Measurements from ENCODE around the gene DLGAP1.

Gene DLGAP1

GRCh38 chr18:4374564-4374963 is 80.5 kb downstream of the DLGAP1 start:
- TF ChIP-seq ZFP3 (CRISPR knock-in tag; IDR thresholded peaks at IDR 0.05) (no peak), ISL1 (CRISPR knock-in tag; IDR thresholded peaks at IDR 0.05) (no peak), TCF4 (CRISPR knock-in tag; IDR thresholded peaks at IDR 0.05; ENCODE audit: borderline replicate concordance) (no peak), GLIS3 (CRISPR knock-in tag; IDR thresholded peaks at IDR 0.05) (no peak), RARB (CRISPR knock-in tag; IDR thresholded peaks at IDR 0.05) (no peak), ZNF8 (CRISPR knock-in tag; IDR thresholded peaks at IDR 0.05) (no peak), SNAI2 (CRISPR knock-in tag; IDR thresholded peaks at IDR 0.05) (no peak)
- no peak for ATAC-seq

- TF ChIP-seq ZFP3 (CRISPR knock-in tag; IDR thresholded peaks at IDR 0.05) (no peak), BACH2 (CRISPR knock-in tag; IDR thresholded peaks at IDR 0.05; ENCODE audit: borderline replicate concordance) (no peak), PPARA (CRISPR knock-in tag; IDR thresholded peaks at IDR 0.05; ENCODE audit: borderline replicate concordance) (no peak), ESRRG (CRISPR knock-in tag; IDR thresholded peaks at IDR 0.05) (no peak), ZNF565 (CRISPR knock-in tag; conservative IDR thresholded peaks at IDR 0.05; ENCODE audit: low read depth) (no peak), TOX (CRISPR knock-in tag; IDR thresholded peaks at IDR 0.05; ENCODE audit: borderline replicate concordance) (no peak), PATZ1 (CRISPR knock-in tag; IDR thresholded peaks at IDR 0.05; ENCODE audit: borderline replicate concordance) (no peak), OSR1 (CRISPR knock-in tag; IDR thresholded peaks at IDR 0.05) (no peak), RARB (CRISPR knock-in tag; IDR thresholded peaks at IDR 0.05) (no peak), CSRNP3 (CRISPR knock-in tag; IDR thresholded peaks at IDR 0.05) (no peak), ZNF70 (CRISPR knock-in tag; IDR thresholded peaks at IDR 0.05) (no peak), ARNTL (CRISPR knock-in tag; IDR thresholded peaks at IDR 0.05; ENCODE audit: borderline replicate concordance, low read depth) (no peak), TSHZ2 (CRISPR knock-in tag; IDR thresholded peaks at IDR 0.05) (no peak), ZC3H10 (CRISPR knock-in tag; IDR thresholded peaks at IDR 0.05) (no peak), CREB5 (CRISPR knock-in tag; IDR thresholded peaks at IDR 0.05; ENCODE audit: low read depth) (no peak), SNAI2 (CRISPR knock-in tag; IDR thresholded peaks at IDR 0.05) (no peak)
- ATAC-seq: no peak
Observed at GRCh38 chr18:4369705-4370104, 85.4 kb downstream of the DLGAP1 start.

GRCh38 chr18:4360221-4360715 is 94.8 kb downstream of the DLGAP1 start:
- TF ChIP-seq ZNF8 (CRISPR knock-in tag; IDR thresholded peaks at IDR 0.05): no peak
- no peak for TF ChIP-seq ESRRG (CRISPR knock-in tag; IDR thresholded peaks at IDR 0.05)
- no peak for TF ChIP-seq PATZ1 (CRISPR knock-in tag; IDR thresholded peaks at IDR 0.05; ENCODE audit: borderline replicate concordance)
- TF ChIP-seq ARNTL (CRISPR knock-in tag; IDR thresholded peaks at IDR 0.05; ENCODE audit: borderline replicate concordance, low read depth): no peak
- no peak for TF ChIP-seq TOX (CRISPR knock-in tag; IDR thresholded peaks at IDR 0.05; ENCODE audit: borderline replicate concordance)
- TF ChIP-seq ZFP30 (CRISPR knock-in tag; IDR thresholded peaks at IDR 0.05): no peak
- no peak for TF ChIP-seq GLIS3 (CRISPR knock-in tag; IDR thresholded peaks at IDR 0.05)
- no peak for TF ChIP-seq BACH2 (CRISPR knock-in tag; IDR thresholded peaks at IDR 0.05; ENCODE audit: borderline replicate concordance)
- TF ChIP-seq ISL1 (CRISPR knock-in tag; IDR thresholded peaks at IDR 0.05): no peak
- no peak for TF ChIP-seq SNAI2 (CRISPR knock-in tag; IDR thresholded peaks at IDR 0.05)
- no peak for TF ChIP-seq TCF4 (CRISPR knock-in tag; IDR thresholded peaks at IDR 0.05; ENCODE audit: borderline replicate concordance)
- TF ChIP-seq CSRNP3 (CRISPR knock-in tag; IDR thresholded peaks at IDR 0.05): no peak
- TF ChIP-seq RARB (CRISPR knock-in tag; IDR thresholded peaks at IDR 0.05): no peak
- TF ChIP-seq PPARA (CRISPR knock-in tag; IDR thresholded peaks at IDR 0.05; ENCODE audit: borderline replicate concordance): no peak
- TF ChIP-seq TSHZ2 (CRISPR knock-in tag; IDR thresholded peaks at IDR 0.05): no peak
- no peak for TF ChIP-seq ZNF565 (CRISPR knock-in tag; conservative IDR thresholded peaks at IDR 0.05; ENCODE audit: low read depth)
- no peak for ATAC-seq

Measured in SK-N-SH treated with all-trans-retinoic acid at 6 μM for 48 hours (cell line).